CD4-positive, alpha-beta T cell treated with Interleukin-2 at 100 ng/mL for 4 hours (primary cell): ENCODE results near the gene MRTFB.

Source experiments
- DNase-seq: peaks from one replicate; pipeline ENCODE4 v3.0.0-alpha.2; 2020; ENCODE audit warnings: low spot score

The MRTFB gene

DNA sequence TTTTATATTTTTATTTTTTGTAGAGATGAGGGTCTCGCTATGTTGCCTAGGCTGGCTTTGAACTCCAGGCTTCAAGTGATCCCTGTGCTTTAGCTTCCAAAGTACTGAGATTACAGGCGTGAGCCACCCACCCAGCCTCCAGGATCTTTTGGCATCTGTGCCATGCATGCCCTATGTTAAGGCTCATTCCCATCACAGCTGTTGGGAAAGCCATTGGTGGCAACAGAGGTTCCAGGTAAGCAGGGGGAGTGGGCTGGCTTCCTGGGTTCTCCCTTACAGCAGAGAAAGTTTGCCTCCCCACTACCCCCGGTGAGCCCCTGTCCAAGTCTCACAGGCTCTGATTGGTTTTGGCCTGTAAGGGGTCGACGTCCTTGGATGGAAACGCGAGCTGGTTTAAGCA lies 8.9 kb upstream of the MRTFB start:
- no peak for DNase-seq

DNA sequence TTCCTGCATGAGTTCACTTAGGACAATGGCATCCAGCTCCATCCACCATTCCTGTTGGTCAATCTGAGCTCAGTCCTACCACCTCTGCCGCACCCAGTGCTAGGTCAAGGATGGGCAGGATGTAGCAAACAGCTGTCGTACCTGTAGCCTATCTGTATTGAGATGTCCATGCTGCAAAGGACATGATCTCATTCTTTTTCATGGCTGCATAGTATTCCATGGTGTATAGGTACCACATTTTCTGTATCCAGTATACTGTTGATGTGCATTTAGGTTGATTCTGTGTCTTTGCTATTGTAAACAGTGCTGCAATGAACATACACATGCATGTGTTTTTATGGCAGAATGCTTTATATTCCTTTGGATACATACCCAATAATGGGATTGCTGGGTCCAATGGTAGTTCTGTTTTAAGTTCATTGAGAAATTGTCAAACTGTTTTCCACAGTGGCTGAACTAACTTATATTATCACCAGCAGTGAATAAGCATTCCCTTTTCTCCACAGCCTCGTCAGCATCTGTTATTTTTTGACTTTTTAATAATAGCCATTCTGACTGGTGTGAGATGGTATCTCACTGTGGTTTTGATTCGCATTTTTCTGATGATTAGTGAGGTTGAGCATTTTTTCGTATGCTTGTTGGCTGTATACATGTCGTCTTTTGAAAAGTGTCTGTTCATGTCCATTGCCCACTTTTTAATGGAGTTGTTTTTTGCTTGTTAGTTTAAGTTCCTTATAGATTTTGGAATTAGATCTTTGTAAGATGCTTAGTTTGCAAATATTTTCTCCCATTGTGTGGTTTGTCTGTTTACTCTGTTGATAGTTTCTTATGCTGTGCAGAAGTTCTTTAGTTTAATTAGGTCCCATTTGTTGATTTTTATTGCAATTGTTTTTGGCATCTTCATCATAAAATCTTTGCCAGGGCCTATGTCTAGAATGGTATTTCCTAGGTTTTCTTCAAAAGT lies 7.2 kb upstream of the MRTFB start:
- no peak for DNase-seq

GRCh38 chr16:14069818-14070217 lies 1.3 kb upstream of the MRTFB start:
- DNase-seq = no peak

DNA sequence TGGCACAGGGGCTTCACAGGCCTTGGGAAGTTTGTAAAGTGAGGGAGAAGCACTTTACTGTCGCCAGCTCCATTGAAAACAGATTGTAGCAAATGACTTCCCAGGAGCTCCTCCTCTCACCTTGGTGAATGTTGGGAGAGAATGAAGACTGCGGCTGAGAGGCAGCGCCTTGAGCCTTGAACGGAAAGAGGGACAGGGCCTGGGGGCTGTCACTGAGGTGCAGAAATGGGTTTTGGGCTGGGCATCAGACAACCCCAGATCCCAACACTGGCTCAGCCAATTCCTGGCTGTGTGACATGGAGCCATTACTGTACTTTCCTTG lies 603 bp upstream of the MRTFB start:
- no peak for DNase-seq

DNA sequence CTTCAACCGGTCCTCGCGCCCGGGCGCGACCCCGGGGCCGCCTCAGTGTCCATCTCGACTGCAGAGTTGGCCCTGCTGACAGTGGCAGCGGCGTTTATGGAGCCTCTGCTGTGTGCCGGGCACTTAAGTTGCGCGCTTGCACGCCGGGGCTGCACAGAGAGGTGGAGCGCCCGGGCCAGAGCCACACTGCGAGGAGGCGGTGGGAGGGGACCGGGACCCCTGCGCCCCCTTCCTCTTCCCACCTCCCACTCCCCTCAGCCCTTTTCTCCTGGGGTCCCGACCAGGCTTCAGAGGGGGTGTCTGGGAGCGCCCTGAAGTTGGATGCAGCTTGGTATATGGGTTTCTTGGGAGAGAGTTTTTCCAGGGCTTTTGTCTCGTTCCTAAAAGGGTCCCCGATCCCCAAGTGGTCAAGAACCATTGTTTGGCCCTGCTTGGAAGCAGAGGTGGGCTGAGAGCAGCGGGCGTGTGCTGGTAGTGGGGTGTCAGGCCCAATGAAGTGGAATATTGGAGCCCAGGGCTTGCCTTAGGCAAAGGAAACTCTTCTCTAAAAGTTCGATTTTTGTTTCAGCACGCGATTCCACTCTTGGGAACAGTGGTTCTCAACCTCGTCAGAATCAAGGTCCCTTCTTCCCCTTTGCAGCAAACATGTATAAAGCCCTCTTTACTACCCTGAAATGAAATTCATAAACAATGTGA lies 605 bp downstream of the MRTFB start:
- no peak for DNase-seq

DNA sequence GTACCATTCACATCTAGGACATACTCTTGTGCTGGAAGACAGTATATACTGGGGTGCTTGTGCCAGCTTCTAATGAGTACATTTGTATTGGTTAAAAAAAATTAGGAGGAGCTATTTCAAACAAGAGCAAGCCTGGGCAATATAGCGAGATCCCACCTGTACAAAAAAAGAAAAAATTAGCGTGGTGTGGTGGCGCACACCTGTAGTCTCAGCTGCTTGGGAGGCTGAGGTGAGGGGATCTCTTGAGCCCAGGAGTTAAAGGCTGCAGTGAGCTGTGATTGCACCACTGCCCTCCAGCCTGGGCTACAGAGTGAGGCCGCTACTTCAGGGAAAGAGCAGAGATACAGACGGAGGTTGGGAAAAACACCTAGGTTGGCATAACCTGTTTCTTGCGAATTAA lies 1.2 kb downstream of the MRTFB start:
- DNase-seq = no peak

- no peak for DNase-seq
Observed at GRCh38 chr16:14074544-14074943, 3.4 kb downstream of the MRTFB start.

GRCh38 chr16:14077918-14078317 lies 6.8 kb downstream of the MRTFB start:
- DNase-seq = no peak

DNA sequence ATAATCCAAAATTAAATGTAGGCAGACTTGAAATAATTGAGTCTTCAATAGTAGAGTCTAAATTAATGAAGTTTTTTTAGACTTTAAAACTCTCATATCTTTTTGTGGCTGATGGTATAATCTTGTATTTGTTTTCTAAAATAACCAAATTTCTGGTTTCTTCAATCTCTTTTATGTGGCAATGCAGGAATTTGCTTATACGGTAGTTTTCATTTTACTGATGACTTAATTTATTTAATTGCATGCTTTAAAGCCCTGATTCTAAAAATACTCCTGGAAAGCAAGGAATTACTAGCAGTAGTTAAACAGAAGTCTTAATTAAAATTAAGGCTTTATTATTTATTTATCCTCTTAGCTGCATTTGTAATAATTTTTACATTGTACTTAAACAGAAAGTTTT lies 15.4 kb downstream of the MRTFB start:
- no peak for DNase-seq

- DNase-seq = no peak
Observed at GRCh38 chr16:14087181-14087580, 16.1 kb downstream of the MRTFB start.

- no peak for DNase-seq
Observed at GRCh38 chr16:14087590-14088154, 16.6 kb downstream of the MRTFB start.

GRCh38 chr16:14088155-14088753 lies 17.1 kb downstream of the MRTFB start:
- no peak for DNase-seq

DNA sequence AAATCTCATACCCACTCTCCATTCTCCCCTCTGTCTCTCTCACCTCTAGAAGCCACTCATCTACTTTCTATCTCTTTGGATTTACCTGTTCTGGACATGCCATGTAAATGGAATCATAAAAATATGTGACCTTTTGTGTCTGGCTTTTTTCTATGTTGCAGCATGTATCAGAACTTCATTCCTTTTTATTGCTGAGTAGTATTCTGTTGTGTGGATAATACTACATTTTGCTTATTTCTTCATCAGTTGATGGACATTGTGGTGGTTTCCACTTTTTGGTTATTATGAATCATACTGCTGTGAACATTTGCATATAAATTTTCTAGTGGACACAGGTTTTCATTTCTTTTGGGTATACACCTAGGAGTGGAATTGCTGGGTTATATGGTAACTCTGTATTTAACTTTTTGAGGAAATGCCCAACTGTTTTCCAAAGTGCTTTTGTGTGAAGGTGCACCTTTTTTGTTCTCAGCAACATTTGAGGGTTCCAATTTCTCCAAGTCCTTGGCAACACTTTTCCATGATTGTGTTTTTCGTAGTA lies 18.2 kb downstream of the MRTFB start:
- DNase-seq = no peak

- no peak for DNase-seq
Observed at GRCh38 chr16:14092561-14092960, 21.4 kb downstream of the MRTFB start.

GRCh38 chr16:14095883-14096551 lies 24.9 kb downstream of the MRTFB start:
- no peak for DNase-seq

- DNase-seq = no peak
Observed at GRCh38 chr16:14097182-14097959, 26.3 kb downstream of the MRTFB start.

DNA sequence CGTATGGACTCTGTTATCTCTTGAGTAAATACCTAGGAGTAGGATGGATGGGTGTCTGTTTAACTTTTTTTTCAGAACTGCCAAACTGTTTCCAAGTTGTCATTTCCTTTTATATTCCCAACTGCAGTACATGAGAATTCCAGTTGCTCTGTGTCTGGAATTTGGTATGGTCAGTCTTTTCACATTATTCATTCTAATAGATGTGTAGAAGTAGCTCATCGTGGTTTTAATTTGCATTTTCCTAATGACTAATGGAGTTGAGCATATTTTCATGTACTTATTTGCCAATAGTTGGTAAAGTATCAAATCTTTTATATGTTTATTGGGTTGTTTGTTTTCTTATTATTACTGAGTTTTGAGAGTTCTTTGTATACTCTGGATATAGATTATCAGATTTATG lies 27.0 kb downstream of the MRTFB start:
- DNase-seq = no peak

DNA sequence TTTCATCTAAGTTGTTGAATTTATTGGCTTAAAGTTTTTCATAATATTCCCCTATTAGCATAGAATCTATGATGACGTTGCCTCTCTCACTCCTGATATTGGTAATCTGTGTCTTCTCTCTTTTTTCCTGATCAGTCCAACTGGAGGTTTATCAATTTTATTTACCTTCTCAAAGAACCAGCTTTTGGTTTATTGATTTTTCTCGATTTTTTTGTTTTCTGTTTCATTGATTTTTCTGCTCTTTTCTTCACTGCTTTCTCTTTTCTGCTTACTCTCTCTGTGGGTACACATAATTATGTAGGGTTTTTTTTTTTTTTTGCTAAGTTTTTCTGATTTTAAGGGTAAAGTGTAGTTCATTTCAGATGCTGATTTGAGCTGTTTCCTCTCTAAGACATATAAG lies 29.7 kb downstream of the MRTFB start:
- DNase-seq = no peak

GRCh38 chr16:14101415-14101814 lies 30.3 kb downstream of the MRTFB start:
- no peak for DNase-seq

DNA sequence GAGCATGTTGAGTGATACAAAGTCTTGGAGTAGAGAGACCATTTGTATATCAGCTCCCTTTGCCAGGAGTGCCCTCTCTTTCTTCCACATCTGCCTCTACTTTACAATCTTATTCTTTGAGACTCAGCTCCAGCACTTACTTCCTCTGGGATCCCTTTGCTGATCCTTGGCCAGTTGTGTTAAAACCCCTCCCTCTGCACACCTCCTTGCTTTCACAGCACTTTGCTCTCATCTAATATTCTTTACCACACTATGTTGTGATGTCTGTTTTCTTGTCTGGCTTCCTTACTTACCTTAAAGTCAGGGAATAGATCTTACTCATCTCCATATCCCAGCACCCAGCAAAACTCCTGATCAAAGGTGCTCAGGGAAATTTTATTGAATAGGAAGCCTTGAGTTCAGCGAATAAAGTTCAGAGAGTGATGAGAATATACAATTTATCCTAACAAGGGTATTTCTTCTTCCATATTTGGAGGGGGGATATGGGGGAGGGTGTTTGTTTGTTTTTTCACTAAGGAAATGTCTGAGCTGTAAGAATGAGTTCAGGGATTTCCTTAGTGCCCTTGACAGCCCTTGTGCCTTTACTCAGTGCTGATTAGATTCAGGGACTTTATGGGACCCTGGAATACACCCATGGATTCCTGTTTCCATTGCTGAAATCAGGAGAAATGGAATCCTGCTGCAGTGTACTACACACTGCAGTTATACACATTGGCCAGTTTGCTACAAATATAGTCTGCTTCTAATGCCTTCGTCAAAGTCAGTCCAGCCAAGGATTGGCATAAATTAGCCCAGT lies 32.0 kb downstream of the MRTFB start:
- DNase-seq = no peak
